K562 (cell line): ENCODE data around the gene CTBP2. TPM values are rescaled to one million over a fixed set of nuclear protein-coding genes. Genes with fewer than 3 reads are reported as not detected.

Experiments
- CCNT2 ChIP-seq: IDR thresholded peaks from 2 replicates; pipeline ENCODE4 v1.6.1; 2011; ENCODE audit warnings: borderline replicate concordance, low read depth, mild to moderate bottlenecking, moderate library complexity, mixed read lengths, low read length; ENCODE audit not compliant: insufficient read length; ENCODE audit errors: extremely low read depth
- CLOCK ChIP-seq: fragments of 250-450 bp; sonication (Bioruptor Pico); IDR thresholded peaks from 2 replicates; pipeline ENCODE4 v1.4.0; 2020; ENCODE audit warnings: mild to moderate bottlenecking, moderate library complexity, borderline replicate concordance
- E2F6 ChIP-seq, 2 experiments: IDR thresholded peaks; 2 replicates each; pipeline ENCODE4 v1.6.1; 2011; ENCODE audit warnings: borderline replicate concordance in 1 of 2, control low read depth in 1 of 2, low read depth in 1 of 2, low read length in 1 of 2, mild to moderate bottlenecking in 1 of 2, mixed read lengths in 1 of 2, moderate library complexity in 1 of 2; ENCODE audit not compliant: insufficient read depth in 1 of 2, insufficient read length in 1 of 2, poor library complexity in 1 of 2, severe bottlenecking in 1 of 2; ENCODE audit errors: extremely low read depth in 1 of 2
- GATAD2A ChIP-seq: fragments of 450-650 bp; IDR thresholded peaks from 2 replicates; pipeline ENCODE4 v1.6.1; 2017
- KLF13 ChIP-seq: fragments of 450-650 bp; IDR thresholded peaks from 2 replicates; pipeline ENCODE4 v1.6.1; 2016; ENCODE audit warnings: missing genetic modification characterization, low read depth, mild to moderate bottlenecking, missing compliant biosample characterization, moderate library complexity, borderline replicate concordance
- MAZ ChIP-seq, 2 experiments: fragments of 450-650 bp in 1 of 2; sonication (generic) in 1 of 2; formaldehyde crosslinking; IDR thresholded peaks in 1 of 2; conservative IDR thresholded peaks in 1 of 2; 2 replicates each; pipeline versions ENCODE4 v1.4.0 to v1.5.0; 2020; ENCODE audit warnings: mild to moderate bottlenecking in 1 of 2, missing genetic modification reagents in 1 of 2
- PCBP2 ChIP-seq: fragments of 200-400 bp; formaldehyde crosslinking; IDR thresholded peaks from 2 replicates; pipeline ENCODE4 v1.6.1; 2018; ENCODE audit warnings: low read length, low read depth, mild to moderate bottlenecking, moderate library complexity; ENCODE audit not compliant: poor library complexity, severe bottlenecking
- PHF20 ChIP-seq: fragments of 450-650 bp; IDR thresholded peaks from 2 replicates; pipeline ENCODE4 v1.6.1; 2018; ENCODE audit not compliant: partially characterized antibody
- PHF8 ChIP-seq: fragments of 200-600 bp; sonication (generic); IDR thresholded peaks from 2 replicates; pipeline ENCODE4 v1.6.1; 2012; ENCODE audit warnings: mixed run types, mild to moderate bottlenecking, inconsistent platforms, low read length, moderate library complexity, borderline replicate concordance
- PTBP1 ChIP-seq: fragments of 200-400 bp; formaldehyde crosslinking; IDR thresholded peaks from 2 replicates; pipeline ENCODE4 v1.6.1; 2017; ENCODE audit warnings: low read depth, low read length
- SNIP1 ChIP-seq: fragments of 450-650 bp; IDR thresholded peaks from 2 replicates; pipeline ENCODE4 v1.7.1; 2017; ENCODE audit warnings: low read depth, mild to moderate bottlenecking
- SOX6 ChIP-seq: fragments of 450-650 bp; IDR thresholded peaks from 2 replicates; pipeline ENCODE4 v1.6.1; 2014; ENCODE audit warnings: mild to moderate bottlenecking
- SP2 ChIP-seq: IDR thresholded peaks from 2 replicates; pipeline ENCODE4 v1.6.1; 2011; ENCODE audit warnings: mild to moderate bottlenecking, low read depth, low read length, moderate library complexity; ENCODE audit not compliant: poor library complexity, severe bottlenecking; ENCODE audit errors: extremely low read depth
- polyA plus RNA-seq, 8 experiments: library from polyadenylated mRNA; depleted of rRNA in 4 of 8; stranded (reverse) in 5 of 8; unstranded in 3 of 8; fragments of >200 nt; fragmentation: Nextera tagmentation in 2 of 8; fragmentation: Illumina TruSeq in 1 of 8; extraction: Ambion mirVana in 2 of 8; extraction: Trizol in 1 of 8; gene quantifications; 2 replicates each; pipeline versions ENCODE4 v1.2.1 to v1.2.3, GENCODE V29; 2011 to 2014; ENCODE audit warnings: inconsistent platforms in 1 of 8, missing spikeins in 1 of 8
- total RNA-seq, 7 experiments: library from RNA; depleted of rRNA in 6 of 7; stranded (reverse); fragments of >200 nt in 6 of 7; fragmentation: Illumina TruSeq in 2 of 7; extraction: Trizol in 2 of 7; gene quantifications; 2 replicates each; pipeline versions ENCODE4 v1.2.1 to v1.2.3, GENCODE V29; 2011 to 2021; ENCODE audit warnings: low replicate concordance in 1 of 7
- TF ChIP-seq, protein P1 (sequence below): fragments of 250-450 bp; sonication (Bioruptor Pico); IDR thresholded peaks from 2 replicates; pipeline ENCODE4 v1.4.0; 2020; ENCODE audit warnings: borderline replicate concordance
- TF ChIP-seq, protein P2 (sequence below): fragments of 250-450 bp; sonication (Bioruptor Pico); IDR thresholded peaks from 2 replicates; pipeline ENCODE4 v1.5.1; 2021; ENCODE audit warnings: mild to moderate bottlenecking
- TF ChIP-seq, protein P3 (sequence below): fragments of 450-650 bp; IDR thresholded peaks from 2 replicates; pipeline ENCODE4 v1.6.1; 2014; ENCODE audit warnings: low read depth, mild to moderate bottlenecking, moderate library complexity, borderline replicate concordance

The CTBP2 gene
- total and polyA plus RNA-seq, 9 of the 15 experiments (the other 6 are each of a cell fraction or from before 2014, with no cell fraction given): 1.3 to 8.8 (median 5.1) TPM

DNA sequence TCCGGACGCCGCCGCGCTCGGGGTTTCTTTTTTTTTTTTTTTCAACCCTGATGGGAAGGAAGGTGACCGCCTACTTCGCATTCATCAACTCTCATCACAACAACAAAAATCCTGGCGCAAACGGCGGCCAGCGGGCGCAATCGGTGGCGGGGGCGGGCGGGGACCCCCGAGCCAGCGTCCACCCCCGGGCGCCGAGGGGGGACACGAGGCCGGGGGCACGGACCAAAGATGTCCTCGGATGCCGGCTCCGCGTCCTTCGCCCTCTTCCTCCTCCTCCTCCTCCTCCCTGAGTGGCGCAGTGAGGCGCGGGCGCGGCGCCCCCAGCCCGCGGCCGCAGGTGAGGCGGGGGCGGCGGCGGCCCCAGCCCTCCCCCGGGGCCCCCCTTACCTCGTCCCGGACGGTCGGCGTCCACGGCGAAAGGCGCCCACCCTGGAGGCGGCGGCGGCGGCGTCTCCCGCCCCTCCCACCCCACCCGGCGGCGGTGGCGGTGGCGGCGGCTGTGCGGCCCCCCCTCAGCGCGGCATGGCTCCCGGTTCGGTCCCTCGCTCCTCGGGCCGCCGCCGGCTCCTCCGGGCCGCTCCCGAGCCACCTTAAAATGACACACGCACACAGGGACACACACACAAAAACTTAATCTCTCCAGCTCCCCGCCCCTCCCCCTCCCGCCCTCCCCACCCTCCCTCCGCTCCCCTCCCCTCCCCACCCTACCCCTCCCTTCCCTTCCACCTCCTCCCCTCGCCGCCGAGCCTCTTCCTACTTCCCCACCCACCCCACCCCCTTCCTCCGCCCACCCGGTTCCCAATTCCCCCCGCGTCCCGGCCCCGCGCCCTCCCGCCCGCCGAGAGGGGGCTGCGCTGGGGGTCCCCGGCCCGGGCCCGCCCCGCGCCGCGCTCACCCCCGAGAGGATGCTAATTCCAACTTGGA lies at the start of gene CTBP2 (continued):
- TF ChIP-seq, protein P1, sequence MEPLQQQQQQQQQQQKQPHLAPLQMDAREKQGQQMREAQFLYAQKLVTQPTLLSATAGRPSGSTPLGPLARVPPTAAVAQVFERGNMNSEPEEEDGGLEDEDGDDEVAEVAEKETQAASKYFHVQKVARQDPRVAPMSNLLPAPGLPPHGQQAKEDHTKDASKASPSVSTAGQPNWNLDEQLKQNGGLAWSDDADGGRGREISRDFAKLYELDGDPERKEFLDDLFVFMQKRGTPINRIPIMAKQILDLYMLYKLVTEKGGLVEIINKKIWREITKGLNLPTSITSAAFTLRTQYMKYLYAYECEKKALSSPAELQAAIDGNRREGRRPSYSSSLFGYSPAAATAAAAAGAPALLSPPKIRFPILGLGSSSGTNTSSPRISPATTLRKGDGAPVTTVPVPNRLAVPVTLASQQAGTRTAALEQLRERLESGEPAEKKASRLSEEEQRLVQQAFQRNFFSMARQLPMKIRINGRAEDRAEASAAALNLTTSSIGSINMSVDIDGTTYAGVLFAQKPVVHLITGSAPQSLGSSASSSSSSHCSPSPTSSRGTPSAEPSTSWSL (CRISPR knock-in tag): no peak
- TF ChIP-seq KLF13 (tag) (no peak), PTBP1 (no peak), CCNT2 (peak; percentile 21), CLOCK (CRISPR knock-in tag) (no peak), SP2 (no peak), PHF20 (no peak), PHF8 (peak; percentile 29; the same call in 1 of the 2 replicates), PCBP2 (no peak), SOX6 (no peak), GATAD2A (no peak), SNIP1 (no peak), MAZ (CRISPR knock-in tag; conservative IDR thresholded peaks at IDR 0.05 in 1 of 2, IDR thresholded peaks at IDR 0.05 in 1 of 2) (peak in 1 of 2 experiments; percentile 31; a peak in 2 of 4 replicates), E2F6 (IDR thresholded peaks at IDR 0.05; ENCODE audit: borderline replicate concordance in 1 of 2, extremely low read depth in 1 of 2, insufficient read depth in 1 of 2, insufficient read length in 1 of 2, low read depth in 1 of 2, low read length in 1 of 2, poor library complexity in 1 of 2, severe bottlenecking in 1 of 2) (no peak)
- TF ChIP-seq, protein P2, sequence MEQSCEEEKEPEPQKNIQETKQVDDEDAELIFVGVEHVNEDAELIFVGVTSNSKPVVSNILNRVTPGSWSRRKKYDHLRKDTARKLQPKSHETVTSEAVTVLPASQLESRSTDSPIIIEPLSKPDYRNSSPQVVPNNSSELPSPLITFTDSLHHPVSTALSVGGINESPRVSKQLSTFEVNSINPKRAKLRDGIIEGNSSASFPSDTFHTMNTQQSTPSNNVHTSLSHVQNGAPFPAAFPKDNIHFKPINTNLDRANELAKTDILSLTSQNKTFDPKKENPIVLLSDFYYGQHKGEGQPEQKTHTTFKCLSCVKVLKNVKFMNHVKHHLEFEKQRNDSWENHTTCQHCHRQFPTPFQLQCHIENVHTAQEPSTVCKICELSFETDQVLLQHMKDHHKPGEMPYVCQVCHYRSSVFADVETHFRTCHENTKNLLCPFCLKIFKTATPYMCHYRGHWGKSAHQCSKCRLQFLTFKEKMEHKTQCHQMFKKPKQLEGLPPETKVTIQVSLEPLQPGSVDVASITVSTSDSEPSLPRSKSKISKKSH (CRISPR knock-in tag): no peak
- TF ChIP-seq, protein P3, sequence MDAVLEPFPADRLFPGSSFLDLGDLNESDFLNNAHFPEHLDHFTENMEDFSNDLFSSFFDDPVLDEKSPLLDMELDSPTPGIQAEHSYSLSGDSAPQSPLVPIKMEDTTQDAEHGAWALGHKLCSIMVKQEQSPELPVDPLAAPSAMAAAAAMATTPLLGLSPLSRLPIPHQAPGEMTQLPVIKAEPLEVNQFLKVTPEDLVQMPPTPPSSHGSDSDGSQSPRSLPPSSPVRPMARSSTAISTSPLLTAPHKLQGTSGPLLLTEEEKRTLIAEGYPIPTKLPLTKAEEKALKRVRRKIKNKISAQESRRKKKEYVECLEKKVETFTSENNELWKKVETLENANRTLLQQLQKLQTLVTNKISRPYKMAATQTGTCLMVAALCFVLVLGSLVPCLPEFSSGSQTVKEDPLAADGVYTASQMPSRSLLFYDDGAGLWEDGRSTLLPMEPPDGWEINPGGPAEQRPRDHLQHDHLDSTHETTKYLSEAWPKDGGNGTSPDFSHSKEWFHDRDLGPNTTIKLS: no peak
